ENCODE data around the gene COX4I1. TPM values are rescaled to one million over a fixed set of nuclear protein-coding genes. Genes with fewer than 3 reads are reported as not detected.
"Not testable (repeated sequence)": the region's sequence is repeated elsewhere in the genome, so short reads cannot be mapped to it uniquely, and the experiment has no call there.

COX4I1 gene
- total RNA-seq, 1 donor from 2014 or later = 148 TPM

DNA sequence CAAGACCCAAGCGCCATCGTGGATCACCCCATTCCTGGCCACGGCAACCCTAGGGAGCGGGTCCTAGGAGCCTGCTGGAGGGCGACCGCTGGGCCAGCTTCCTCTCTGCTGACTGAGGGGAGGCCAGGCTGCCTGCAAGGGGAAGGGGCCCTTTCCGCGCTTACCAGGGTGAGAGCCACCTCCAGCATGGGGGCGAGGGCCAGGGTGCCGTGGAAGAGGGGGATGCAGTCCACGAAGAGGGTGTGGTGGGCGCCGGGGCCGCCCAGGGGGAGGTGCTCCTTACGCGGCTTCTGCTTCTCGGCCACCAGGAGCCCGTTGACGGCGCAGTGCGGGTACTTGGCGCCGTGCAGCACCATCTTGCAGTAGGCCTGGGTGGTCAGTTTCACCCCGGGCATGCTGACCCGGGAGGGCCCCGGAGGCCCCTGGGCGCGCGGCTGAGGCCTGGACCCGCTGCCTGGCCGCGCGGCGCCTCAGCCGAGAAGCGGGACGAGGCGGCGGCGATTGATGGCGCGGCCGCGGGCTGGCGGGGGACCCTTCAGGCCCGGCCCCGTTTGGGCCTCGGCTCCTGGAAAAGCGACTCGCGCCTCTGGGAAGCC is 496 bp upstream of the COX4I1 start:
- Histone ChIP-seq H3K4me1 (peaks cover 12 to 20% of the 10 kb centered on the region in 2 donors), H3K9me3 (no peaks in the 10 kb centered on the region), H3K27ac (peak overlapping the region; percentile 73 to 79), H3K4me3 (peak overlapping the region; percentile 84 to 99), H3K27me3 (no peaks in the 10 kb centered on the region), H3K36me3 (peaks cover 27 to 41% of the 10 kb centered on the region in 2 donors)
- no peak for DNase-seq (ENCODE audit: low spot score in 2 of 2)
- intact Hi-C loops (cut with DNase I) = no loop called here
- TF ChIP-seq, protein P1, sequence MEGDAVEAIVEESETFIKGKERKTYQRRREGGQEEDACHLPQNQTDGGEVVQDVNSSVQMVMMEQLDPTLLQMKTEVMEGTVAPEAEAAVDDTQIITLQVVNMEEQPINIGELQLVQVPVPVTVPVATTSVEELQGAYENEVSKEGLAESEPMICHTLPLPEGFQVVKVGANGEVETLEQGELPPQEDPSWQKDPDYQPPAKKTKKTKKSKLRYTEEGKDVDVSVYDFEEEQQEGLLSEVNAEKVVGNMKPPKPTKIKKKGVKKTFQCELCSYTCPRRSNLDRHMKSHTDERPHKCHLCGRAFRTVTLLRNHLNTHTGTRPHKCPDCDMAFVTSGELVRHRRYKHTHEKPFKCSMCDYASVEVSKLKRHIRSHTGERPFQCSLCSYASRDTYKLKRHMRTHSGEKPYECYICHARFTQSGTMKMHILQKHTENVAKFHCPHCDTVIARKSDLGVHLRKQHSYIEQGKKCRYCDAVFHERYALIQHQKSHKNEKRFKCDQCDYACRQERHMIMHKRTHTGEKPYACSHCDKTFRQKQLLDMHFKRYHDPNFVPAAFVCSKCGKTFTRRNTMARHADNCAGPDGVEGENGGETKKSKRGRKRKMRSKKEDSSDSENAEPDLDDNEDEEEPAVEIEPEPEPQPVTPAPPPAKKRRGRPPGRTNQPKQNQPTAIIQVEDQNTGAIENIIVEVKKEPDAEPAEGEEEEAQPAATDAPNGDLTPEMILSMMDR (IDR thresholded peaks at IDR 0.05) = no peak

DNA sequence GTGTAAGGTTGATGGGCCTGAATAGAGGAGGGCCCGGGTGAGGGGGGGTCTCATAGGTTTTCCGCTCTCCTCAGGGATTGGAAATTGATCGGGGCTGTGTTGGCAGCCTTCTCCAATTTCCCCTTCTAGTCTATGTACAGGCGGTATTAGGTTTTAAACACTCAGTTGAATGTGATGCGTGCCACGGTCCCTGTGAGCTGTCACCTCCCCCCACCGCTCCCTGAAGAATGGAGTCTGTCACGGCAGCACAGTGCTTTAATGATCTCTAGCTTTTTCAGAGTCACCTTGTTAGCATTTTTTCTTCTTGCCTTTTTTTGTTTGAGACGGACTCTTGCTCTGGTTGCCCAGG is 800 bp downstream of the COX4I1 start:
- no peak for DNase-seq (ENCODE audit: low spot score in 2 of 2)
- H3K9me3 ChIP-seq = no peaks in the 10 kb centered on the region
- intact Hi-C loops (cut with DNase I) = no loop called here
- H3K4me3 ChIP-seq = peak overlapping the region; percentile 84 to 99
- H3K4me1 ChIP-seq = peaks cover 12 to 20% of the 10 kb centered on the region in 2 donors
- H3K27ac ChIP-seq = peak overlapping the region; percentile 73 to 79
- peaks cover 30 to 45% of the 10 kb centered on the region in 2 donors for H3K36me3 ChIP-seq
- H3K27me3 ChIP-seq = no peaks in the 10 kb centered on the region
- TF ChIP-seq, protein P1 (IDR thresholded peaks at IDR 0.05) = no peak

DNA sequence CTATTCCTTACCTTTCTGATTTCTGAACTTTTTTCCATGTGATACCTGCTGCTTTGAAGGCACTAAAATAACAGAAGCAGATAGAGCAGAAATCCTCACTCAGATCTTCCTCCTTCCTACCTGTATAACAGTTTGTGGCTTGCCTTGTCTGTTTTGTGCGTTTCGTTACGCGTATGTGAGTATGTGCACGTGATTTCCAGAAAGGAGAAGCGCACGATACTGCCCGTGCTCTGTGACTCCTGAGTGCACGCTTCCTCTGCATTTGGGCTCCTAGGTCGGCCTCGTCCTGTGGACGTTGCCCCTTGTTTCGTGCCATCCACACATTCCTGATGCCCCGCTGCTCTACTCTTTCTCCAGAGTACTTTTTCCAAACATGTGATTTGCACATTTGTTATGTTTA is 4.1 kb downstream of the COX4I1 start:
- TF ChIP-seq, protein P1 (IDR thresholded peaks at IDR 0.05) = no peak
- H3K4me1 ChIP-seq = peaks cover 7 to 11% of the 10 kb centered on the region in 2 donors

DNA sequence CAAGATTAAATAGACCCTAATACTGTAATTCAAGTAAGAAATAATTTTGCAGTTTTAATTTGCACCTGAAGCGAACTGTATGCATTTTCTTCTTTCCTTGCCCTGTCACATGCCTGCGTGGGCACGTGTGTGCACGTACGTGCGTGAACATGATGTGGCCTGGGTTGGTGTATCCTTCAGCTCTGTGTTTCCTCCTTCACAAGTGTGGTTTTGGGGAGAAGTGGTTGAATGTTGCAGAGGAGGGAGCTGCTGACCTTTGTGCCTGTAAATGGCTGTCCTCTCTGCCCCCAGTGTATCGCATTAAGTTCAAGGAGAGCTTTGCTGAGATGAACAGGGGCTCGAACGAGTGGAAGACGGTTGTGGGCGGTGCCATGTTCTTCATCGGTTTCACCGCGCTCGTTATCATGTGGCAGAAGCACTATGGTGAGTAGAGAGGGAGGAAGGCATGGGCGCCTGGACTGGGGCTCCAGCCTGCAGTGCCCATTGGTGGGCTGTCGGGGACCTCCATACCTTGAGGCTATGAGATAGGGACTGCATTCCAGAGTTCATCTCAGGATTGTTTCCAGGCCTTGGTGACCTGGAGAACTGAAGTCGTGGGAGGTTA is 6.0 kb downstream of the COX4I1 start:
- Histone ChIP-seq H3K27me3 (no peaks in the 10 kb centered on the region), H3K4me3 (no peak overlapping the region), H3K36me3 (peaks cover 46 to 51% of the 10 kb centered on the region in 2 donors), H3K4me1 (peaks cover under 1 to 5% of the 10 kb centered on the region in 2 donors), H3K9me3 (no peaks in the 10 kb centered on the region), H3K27ac (no peak overlapping the region)
- DNase-seq (ENCODE audit: low spot score in 2 of 2) = no peak
- TF ChIP-seq, protein P1 (IDR thresholded peaks at IDR 0.05) = no peak
- intact Hi-C loops (cut with DNase I) = no loop called here

More for the DNA sequence above, 4.1 kb downstream of the COX4I1 start:
- no peak for DNase-seq (ENCODE audit: low spot score in 2 of 2)
- Histone ChIP-seq H3K9me3 (no peaks in the 10 kb centered on the region), H3K36me3 (peaks cover 46 to 51% of the 10 kb centered on the region in 2 donors), H3K4me3 (no peak overlapping the region), H3K27ac (no peak overlapping the region), H3K27me3 (no peaks in the 10 kb centered on the region)
- intact Hi-C loops (cut with DNase I) = no loop called here

DNA sequence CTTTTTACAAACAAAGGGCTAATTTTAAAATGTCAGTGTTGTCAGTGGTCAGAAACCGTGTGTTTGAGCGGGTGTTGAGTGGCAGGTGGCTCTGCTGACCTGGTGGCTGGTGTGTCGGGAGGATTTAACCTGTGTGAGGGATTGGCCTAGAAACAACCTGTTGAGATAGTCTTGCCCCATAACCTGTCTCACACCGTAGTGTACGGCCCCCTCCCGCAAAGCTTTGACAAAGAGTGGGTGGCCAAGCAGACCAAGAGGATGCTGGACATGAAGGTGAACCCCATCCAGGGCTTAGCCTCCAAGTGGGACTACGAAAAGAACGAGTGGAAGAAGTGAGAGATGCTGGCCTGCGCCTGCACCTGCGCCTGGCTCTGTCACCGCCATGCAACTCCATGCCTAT is 7.0 kb downstream of the COX4I1 start:
- no peak overlapping the region for H3K4me3 ChIP-seq
- H3K27me3 ChIP-seq = no peaks in the 10 kb centered on the region
- H3K36me3 ChIP-seq = peaks cover 44 to 51% of the 10 kb centered on the region in 2 donors
- TF ChIP-seq, protein P1 (IDR thresholded peaks at IDR 0.05) = no peak
- no peak for DNase-seq (ENCODE audit: low spot score in 2 of 2)
- intact Hi-C loops (cut with DNase I) = no loop called here
- no peak overlapping the region for H3K27ac ChIP-seq
- H3K9me3 ChIP-seq = no peaks in the 10 kb centered on the region
- no peaks in the 10 kb centered on the region for H3K4me1 ChIP-seq

DNA sequence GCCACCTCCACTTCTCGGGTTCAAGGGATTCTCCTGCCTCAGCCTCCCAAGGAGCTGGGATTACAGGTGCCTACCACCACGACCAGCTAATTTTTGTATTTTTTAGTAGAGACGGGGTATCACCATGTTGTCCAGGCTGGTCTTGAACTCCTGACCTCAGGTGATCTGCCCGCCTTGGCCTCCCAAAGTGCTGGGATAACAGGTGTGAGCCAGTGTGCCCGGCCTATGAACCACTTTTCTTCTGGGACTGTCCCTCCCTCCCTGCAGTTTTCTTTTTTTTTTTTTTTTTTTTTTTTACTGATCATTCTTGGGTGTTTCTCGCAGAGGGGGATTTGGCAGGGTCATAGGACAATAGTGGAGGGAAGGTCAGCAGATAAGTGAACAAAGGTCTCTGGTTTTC is 7.8 kb downstream of the COX4I1 start:
- intact Hi-C loops (cut with DNase I); H3K4me3 ChIP-seq; H3K27ac ChIP-seq; DNase-seq (ENCODE audit: low spot score in 2 of 2); H3K27me3 ChIP-seq; H3K4me1 ChIP-seq; H3K9me3 ChIP-seq: not testable (repeated sequence)
- peaks cover 36 to 43% of the 10 kb centered on the region in 2 donors for H3K36me3 ChIP-seq

DNA sequence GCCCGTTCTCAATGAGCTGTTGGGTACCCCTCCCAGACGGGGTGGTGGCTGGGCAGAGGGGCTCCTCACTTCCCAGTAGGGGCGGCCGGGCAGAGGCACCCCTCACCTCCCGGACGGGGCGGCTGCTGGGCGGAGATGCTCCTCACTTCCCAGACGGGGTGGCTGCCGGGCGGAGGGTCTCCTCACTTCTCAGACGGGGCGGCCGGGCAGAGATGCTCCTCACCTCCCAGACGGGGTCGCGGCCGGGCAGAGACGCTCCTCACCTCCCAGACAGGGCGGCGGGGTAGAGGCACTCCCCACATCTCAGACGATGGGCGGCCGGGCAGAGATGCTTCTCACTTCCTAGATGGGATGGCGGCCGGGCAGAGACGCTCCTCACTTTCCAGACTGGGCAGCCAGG is 8.6 kb downstream of the COX4I1 start:
- H3K4me1 ChIP-seq; H3K27ac ChIP-seq; DNase-seq (ENCODE audit: low spot score in 2 of 2); intact Hi-C loops (cut with DNase I); H3K27me3 ChIP-seq; H3K9me3 ChIP-seq; H3K4me3 ChIP-seq: not testable (repeated sequence)
- peaks cover 36% of the 10 kb centered on the region in 2 donors for H3K36me3 ChIP-seq

Data from ascending aorta (tissue), 2 donors.